K562 (cell line): ENCODE measurements around the gene TBPL2. TPM values are rescaled to one million over a fixed set of nuclear protein-coding genes. Genes with fewer than 3 reads are reported as not detected.

Experiments used
- SMARCC2 ChIP-seq: fragments of 450-650 bp; IDR thresholded peaks from 2 replicates; pipeline ENCODE4 v1.6.1; 2017; ENCODE audit warnings: antibody characterized with exemption, moderate library complexity, mild to moderate bottlenecking, low read depth
- SREBF1 ChIP-seq: fragments of 150-350 bp; IDR thresholded peaks from 2 replicates; pipeline ENCODE4 v1.6.1; 2014; ENCODE audit warnings: antibody characterized with exemption, low read depth, low read length, borderline replicate concordance
- polyA plus RNA-seq, 8 experiments: library from polyadenylated mRNA; depleted of rRNA in 4 of 8; stranded (reverse) in 5 of 8; unstranded in 3 of 8; fragments of >200 nt; fragmentation: Nextera tagmentation in 2 of 8; fragmentation: Illumina TruSeq in 1 of 8; extraction: Ambion mirVana in 2 of 8; extraction: Trizol in 1 of 8; gene quantifications; 2 replicates each; pipeline versions ENCODE4 v1.2.1 to v1.2.3, GENCODE V29; 2011 to 2014; ENCODE audit warnings: inconsistent platforms in 1 of 8, missing spikeins in 1 of 8
- total RNA-seq, 7 experiments: library from RNA; depleted of rRNA in 6 of 7; stranded (reverse); fragments of >200 nt in 6 of 7; fragmentation: Illumina TruSeq in 2 of 7; extraction: Trizol in 2 of 7; gene quantifications; 2 replicates each; pipeline versions ENCODE4 v1.2.1 to v1.2.3, GENCODE V29; 2011 to 2021; ENCODE audit warnings: low replicate concordance in 1 of 7
- TF ChIP-seq, protein P1 (sequence below): fragments of 450-650 bp; IDR thresholded peaks from 2 replicates; pipeline ENCODE4 v1.6.1; 2016; ENCODE audit warnings: mild to moderate bottlenecking, moderate library complexity

TBPL2 gene
- total and polyA plus RNA-seq, 9 of the 15 experiments (the other 6 are each of a cell fraction or from before 2014, with no cell fraction given) = not detected

DNA sequence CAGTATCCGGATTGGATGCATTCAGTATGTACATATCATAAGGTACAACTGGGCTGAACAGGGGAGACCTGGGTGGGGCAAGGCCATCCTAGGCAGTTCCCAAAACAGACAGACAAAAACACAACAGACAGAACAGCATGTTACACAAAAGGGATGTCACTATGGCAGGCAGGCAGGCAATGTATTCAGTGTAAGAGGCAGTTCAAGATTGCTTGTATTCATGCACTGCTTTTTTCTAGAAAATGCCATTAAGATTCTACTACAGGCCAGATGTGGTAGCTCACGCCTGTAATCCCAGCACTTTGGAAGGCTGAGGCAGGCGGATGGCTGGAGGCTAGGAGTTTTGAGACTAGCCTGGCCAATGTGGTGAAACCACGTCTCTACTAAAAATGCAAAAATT lies 3.5 kb downstream of the TBPL2 start (continued):
- TF ChIP-seq, protein P1, sequence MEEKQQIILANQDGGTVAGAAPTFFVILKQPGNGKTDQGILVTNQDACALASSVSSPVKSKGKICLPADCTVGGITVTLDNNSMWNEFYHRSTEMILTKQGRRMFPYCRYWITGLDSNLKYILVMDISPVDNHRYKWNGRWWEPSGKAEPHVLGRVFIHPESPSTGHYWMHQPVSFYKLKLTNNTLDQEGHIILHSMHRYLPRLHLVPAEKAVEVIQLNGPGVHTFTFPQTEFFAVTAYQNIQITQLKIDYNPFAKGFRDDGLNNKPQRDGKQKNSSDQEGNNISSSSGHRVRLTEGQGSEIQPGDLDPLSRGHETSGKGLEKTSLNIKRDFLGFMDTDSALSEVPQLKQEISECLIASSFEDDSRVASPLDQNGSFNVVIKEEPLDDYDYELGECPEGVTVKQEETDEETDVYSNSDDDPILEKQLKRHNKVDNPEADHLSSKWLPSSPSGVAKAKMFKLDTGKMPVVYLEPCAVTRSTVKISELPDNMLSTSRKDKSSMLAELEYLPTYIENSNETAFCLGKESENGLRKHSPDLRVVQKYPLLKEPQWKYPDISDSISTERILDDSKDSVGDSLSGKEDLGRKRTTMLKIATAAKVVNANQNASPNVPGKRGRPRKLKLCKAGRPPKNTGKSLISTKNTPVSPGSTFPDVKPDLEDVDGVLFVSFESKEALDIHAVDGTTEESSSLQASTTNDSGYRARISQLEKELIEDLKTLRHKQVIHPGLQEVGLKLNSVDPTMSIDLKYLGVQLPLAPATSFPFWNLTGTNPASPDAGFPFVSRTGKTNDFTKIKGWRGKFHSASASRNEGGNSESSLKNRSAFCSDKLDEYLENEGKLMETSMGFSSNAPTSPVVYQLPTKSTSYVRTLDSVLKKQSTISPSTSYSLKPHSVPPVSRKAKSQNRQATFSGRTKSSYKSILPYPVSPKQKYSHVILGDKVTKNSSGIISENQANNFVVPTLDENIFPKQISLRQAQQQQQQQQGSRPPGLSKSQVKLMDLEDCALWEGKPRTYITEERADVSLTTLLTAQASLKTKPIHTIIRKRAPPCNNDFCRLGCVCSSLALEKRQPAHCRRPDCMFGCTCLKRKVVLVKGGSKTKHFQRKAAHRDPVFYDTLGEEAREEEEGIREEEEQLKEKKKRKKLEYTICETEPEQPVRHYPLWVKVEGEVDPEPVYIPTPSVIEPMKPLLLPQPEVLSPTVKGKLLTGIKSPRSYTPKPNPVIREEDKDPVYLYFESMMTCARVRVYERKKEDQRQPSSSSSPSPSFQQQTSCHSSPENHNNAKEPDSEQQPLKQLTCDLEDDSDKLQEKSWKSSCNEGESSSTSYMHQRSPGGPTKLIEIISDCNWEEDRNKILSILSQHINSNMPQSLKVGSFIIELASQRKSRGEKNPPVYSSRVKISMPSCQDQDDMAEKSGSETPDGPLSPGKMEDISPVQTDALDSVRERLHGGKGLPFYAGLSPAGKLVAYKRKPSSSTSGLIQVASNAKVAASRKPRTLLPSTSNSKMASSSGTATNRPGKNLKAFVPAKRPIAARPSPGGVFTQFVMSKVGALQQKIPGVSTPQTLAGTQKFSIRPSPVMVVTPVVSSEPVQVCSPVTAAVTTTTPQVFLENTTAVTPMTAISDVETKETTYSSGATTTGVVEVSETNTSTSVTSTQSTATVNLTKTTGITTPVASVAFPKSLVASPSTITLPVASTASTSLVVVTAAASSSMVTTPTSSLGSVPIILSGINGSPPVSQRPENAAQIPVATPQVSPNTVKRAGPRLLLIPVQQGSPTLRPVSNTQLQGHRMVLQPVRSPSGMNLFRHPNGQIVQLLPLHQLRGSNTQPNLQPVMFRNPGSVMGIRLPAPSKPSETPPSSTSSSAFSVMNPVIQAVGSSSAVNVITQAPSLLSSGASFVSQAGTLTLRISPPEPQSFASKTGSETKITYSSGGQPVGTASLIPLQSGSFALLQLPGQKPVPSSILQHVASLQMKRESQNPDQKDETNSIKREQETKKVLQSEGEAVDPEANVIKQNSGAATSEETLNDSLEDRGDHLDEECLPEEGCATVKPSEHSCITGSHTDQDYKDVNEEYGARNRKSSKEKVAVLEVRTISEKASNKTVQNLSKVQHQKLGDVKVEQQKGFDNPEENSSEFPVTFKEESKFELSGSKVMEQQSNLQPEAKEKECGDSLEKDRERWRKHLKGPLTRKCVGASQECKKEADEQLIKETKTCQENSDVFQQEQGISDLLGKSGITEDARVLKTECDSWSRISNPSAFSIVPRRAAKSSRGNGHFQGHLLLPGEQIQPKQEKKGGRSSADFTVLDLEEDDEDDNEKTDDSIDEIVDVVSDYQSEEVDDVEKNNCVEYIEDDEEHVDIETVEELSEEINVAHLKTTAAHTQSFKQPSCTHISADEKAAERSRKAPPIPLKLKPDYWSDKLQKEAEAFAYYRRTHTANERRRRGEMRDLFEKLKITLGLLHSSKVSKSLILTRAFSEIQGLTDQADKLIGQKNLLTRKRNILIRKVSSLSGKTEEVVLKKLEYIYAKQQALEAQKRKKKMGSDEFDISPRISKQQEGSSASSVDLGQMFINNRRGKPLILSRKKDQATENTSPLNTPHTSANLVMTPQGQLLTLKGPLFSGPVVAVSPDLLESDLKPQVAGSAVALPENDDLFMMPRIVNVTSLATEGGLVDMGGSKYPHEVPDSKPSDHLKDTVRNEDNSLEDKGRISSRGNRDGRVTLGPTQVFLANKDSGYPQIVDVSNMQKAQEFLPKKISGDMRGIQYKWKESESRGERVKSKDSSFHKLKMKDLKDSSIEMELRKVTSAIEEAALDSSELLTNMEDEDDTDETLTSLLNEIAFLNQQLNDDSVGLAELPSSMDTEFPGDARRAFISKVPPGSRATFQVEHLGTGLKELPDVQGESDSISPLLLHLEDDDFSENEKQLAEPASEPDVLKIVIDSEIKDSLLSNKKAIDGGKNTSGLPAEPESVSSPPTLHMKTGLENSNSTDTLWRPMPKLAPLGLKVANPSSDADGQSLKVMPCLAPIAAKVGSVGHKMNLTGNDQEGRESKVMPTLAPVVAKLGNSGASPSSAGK = no peak
- no peak for TF ChIP-seq SREBF1
- no peak for TF ChIP-seq SMARCC2
